GM10266 (cell line): Measurements from ENCODE around the gene NPTX1.

Experiments
- DNase-seq: peaks from one replicate; pipeline ENCODE4 v3.0.0; 2012; ENCODE audit errors: extremely low spot score
- TF ChIP-seq, protein P1 (sequence below): IDR thresholded peaks from 2 replicates; pipeline ENCODE4 v1.5.1; 2012; ENCODE audit warnings: mild to moderate bottlenecking, low read depth; ENCODE audit not compliant: control insufficient read depth, insufficient read depth; ENCODE audit errors: missing control alignments

Gene NPTX1

DNA sequence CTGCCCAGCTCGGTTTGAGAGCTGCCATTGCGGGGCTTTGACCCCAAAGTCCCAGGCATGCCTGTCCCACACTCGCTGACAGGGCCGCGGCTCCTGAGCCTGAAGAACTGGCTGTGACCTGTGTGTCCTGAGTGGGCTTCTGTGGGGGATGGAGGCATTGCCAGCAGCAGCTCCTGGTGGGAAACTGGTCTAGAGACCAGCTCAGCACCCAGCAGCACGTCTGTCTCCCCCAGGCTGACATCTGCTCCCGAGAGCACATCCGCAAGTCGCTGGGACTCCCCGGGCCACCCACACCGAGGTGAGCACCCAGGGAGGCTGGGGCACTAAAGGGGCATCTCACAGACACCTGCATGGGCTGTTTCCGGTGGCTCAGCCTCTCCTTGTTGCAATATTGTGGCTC lies 48.0 kb downstream of the NPTX1 start:
- TF ChIP-seq, protein P1, sequence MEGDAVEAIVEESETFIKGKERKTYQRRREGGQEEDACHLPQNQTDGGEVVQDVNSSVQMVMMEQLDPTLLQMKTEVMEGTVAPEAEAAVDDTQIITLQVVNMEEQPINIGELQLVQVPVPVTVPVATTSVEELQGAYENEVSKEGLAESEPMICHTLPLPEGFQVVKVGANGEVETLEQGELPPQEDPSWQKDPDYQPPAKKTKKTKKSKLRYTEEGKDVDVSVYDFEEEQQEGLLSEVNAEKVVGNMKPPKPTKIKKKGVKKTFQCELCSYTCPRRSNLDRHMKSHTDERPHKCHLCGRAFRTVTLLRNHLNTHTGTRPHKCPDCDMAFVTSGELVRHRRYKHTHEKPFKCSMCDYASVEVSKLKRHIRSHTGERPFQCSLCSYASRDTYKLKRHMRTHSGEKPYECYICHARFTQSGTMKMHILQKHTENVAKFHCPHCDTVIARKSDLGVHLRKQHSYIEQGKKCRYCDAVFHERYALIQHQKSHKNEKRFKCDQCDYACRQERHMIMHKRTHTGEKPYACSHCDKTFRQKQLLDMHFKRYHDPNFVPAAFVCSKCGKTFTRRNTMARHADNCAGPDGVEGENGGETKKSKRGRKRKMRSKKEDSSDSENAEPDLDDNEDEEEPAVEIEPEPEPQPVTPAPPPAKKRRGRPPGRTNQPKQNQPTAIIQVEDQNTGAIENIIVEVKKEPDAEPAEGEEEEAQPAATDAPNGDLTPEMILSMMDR, result no peak

DNA sequence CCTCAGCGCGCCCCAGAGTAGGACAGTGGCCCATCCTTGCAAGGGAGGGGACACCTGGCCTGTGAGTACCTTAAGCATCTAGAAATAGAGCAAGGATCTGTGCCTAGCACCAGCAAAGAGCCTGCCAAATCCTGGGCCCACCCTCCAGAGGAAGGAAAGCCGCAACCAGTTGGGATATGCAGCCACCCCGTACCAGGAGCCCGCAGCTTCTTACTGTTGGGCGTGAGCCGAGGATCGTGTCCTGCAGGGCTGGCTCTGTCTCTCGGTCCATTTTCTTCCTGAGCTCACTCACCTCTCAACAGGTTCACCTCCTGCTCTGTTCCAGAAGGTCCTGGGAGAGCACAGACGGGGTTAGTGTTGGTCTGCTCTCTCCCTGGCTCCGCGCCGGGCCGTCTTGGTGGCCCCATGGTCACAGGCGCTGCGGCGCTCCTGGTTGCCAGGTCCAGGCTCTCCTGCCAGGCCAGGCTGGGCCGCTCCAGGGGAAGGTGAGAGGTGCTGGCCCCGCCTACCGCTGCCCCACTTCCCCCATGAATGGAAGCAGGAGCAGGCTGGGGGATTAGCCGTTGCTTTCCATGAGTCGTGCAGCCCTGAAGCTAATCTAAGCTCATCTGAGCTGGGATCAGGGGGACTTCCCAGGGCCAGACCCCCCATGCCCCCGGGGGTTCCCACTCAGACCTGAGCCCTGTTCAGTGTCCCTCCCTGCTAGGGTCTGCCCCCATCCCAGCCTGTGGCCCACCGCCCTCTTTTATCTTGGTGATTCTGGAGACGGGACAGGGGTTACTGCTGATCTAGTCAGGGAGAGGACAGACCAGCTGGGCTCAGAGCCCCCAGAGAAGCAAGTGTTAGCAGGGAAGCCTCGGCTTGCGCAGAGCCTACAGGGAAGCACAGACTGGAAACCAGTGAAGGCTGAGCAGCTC lies 48.8 kb downstream of the NPTX1 start:
- TF ChIP-seq, protein P1, result no peak
- no peak for DNase-seq

More for the DNA sequence above, 48.0 kb downstream of the NPTX1 start:
- no peak for DNase-seq

DNA sequence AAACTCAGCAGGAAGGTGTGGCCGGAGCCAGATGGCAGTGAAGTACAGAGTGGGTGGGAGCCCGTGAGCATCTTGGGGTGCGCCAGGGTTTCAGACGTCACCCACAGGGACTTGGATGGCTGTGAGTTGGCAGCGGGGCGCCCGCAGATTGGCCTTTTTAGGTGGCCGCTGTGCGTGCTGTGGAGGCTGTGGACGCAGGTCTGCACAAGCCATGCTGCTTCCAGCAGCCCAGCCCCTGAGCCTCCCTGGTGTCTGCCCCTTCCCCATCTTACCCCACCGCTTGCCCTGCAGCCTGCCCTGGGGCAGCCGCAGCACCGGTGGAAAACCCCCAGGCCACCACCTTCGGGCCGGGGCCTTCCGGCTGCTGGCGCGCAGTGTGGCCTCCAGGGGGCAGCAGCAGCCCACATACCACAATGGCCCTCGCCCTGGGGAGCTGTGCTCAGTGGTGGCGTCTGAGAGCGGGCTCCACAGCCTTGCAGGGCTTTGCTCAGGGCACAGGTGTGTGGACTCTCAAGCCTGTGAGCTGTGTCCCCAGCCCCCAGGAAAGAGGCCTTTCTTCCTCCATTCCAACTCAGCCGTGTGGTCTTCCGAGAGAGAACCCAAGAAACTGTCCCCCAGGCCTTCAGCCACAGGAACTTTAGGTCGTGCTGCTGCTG lies 49.6 kb downstream of the NPTX1 start:
- TF ChIP-seq, protein P1, result peak; percentile 99

DNA sequence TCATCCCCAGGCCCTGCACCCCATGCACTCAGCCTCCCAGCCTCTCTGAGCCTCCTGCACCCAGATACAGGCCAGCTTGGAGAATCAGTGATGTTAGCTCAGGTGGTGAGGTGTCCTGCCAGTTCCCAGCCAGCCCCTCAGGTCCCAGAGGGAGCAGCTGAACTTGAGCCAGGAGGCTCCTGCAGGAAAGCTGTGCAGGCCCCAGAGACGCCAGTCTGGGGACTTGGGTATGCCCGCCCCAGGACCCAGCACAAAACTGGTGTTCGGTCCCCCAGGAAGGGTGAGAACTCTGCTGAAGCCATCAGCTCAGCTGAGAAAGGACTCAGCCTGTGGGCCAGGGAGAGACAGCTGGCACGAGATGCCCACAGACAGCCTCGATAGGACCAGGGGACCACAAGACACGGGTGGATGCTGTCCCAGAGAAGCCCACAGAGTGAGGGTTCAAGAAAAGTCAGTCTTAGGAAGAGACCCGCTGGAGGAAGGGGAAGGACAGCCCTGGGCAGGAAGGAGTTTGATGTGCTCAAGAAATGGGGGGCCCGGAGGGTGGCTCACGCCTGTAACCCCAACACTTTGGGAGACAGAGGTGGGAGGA lies 50.5 kb downstream of the NPTX1 start:
- no peak for DNase-seq
- TF ChIP-seq, protein P1, result no peak

More for the DNA sequence above, 49.6 kb downstream of the NPTX1 start:
- peak; percentile 95 for DNase-seq

DNA sequence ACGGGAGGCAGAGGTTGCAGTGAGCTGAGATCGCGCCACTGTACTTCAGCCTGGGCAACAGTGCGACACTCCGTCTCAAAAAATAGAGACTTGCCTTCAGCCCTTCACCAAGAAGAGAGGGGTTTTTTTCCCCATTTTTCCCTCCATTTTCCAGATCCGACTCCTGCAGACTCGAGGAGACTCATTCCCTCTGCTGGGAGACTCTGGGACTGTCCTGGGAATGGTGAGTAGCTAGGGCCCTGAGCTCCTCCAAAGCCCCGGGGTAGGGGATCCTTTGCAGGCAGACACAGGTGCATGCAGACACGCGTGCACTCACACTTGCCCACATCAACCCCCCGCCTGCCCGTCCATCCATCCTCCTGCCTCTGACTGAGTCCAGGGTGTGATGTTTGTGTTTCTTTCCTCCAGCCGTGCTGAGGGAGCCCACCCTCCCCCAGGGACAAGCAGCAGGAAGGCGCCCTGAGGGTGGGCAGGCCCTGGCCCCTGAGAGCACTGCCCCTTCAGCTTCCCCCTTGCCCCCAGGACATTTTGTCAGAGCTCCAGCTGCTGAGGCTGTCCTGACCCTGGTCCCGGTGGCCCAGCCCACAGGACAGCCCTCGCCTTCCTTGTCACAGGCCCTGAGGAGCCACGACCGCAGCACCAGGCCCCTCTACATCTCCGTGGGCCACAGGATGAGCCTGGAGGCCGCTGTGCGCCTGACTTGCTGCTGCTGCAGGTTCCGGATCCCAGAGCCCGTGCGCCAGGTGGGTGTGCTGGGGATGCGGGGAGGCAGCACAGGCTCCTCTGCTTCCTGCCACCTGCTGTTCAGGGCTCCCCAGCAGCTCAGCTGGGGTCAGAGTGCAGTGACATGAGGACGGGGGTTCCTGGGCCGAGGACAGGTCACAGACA lies 51.3 kb downstream of the NPTX1 start:
- no peak for DNase-seq
- TF ChIP-seq, protein P1, result no peak

DNA sequence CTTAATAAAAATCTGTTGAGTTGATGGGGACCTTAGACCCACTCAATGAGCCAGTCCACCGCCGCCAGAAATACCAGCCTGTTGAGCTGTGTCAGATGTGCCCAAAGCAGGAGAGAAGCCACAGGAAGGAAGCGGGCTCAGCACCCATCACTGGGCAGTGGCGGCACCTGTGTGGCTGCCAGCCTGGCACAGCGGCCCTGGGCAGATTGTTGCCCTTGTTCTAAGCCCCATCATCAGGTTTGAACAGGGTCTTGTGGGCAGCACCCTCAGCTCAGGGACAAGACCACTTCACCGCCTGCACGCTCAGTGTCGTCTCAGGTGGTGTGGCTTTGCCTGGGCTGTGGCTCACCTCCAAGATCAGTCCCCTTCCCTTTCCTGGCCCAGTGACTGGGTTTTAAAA lies 52.1 kb downstream of the NPTX1 start:
- TF ChIP-seq, protein P1, result no peak
- DNase-seq, result no peak
